Smooth muscle cell (in vitro differentiated cells): Measurements from ENCODE around the gene UBAC2. TPM values are rescaled to one million over a fixed set of nuclear protein-coding genes. Genes with fewer than 3 reads are reported as not detected.
A peak's percentile ranks its signal among the peaks of the same experiment; 100 is the strongest.

Source experiments
- DNase-seq: peaks from one replicate; lab custom pipeline; 2025; ENCODE audit not compliant: unreplicated experiment; lab: John Stamatoyannopoulos, UW
- H2AFZ ChIP-seq: fragments of 200-600 bp; sonication (generic); 2 replicates; pipeline ENCODE4 v1.6.0; 2016; ENCODE audit warnings: antibody characterized with exemption, low read depth, mild to moderate bottlenecking
- H3F3A ChIP-seq: fragments of 200-600 bp; sonication (generic); 2 replicates; pipeline ENCODE4 v1.6.0; 2017; ENCODE audit warnings: antibody characterized with exemption, low read depth
- H3K27ac ChIP-seq: fragments of 200-600 bp; sonication (generic); 2 replicates; pipeline ENCODE4 v1.5.1; 2016; ENCODE audit warnings: low read depth, mild to moderate bottlenecking
- H3K27me3 ChIP-seq: fragments of 200-600 bp; sonication (generic); 2 replicates; pipeline ENCODE4 v1.6.1; 2016; ENCODE audit warnings: low read depth, mild to moderate bottlenecking
- H3K36me3 ChIP-seq: fragments of 200-600 bp; sonication (generic); 2 replicates; pipeline ENCODE4 v1.5.1; 2016; ENCODE audit warnings: low read depth
- H3K4me1 ChIP-seq: fragments of 200-600 bp; sonication (generic); 2 replicates; pipeline ENCODE4 v1.5.1; 2016; ENCODE audit warnings: low read depth
- H3K4me2 ChIP-seq: fragments of 200-600 bp; sonication (generic); 2 replicates; pipeline ENCODE4 v1.6.0; 2016; ENCODE audit warnings: mild to moderate bottlenecking
- H3K4me3 ChIP-seq: fragments of 200-600 bp; sonication (generic); 2 replicates; pipeline ENCODE4 v1.5.1; 2016; ENCODE audit warnings: mild to moderate bottlenecking
- H3K79me2 ChIP-seq: fragments of 200-600 bp; sonication (generic); 2 replicates; pipeline ENCODE4 v1.6.0; 2016; ENCODE audit warnings: low read depth, mild to moderate bottlenecking
- H3K9ac ChIP-seq: fragments of 200-600 bp; sonication (generic); 2 replicates; pipeline ENCODE4 v1.6.0; 2016; ENCODE audit warnings: low read depth
- H3K9me3 ChIP-seq: fragments of 200-600 bp; sonication (generic); replicated peaks from 2 replicates; pipeline ENCODE4 v1.5.1; 2016; ENCODE audit warnings: low read depth
- H4K20me1 ChIP-seq: fragments of 200-600 bp; sonication (generic); 2 replicates; pipeline ENCODE4 v1.6.0; 2016; ENCODE audit warnings: low read depth
- WGBS: methylation state at CpG from one replicate; pipeline ENCODE4 v1.1.7; 2016; ENCODE audit warnings: low lambda C conversion rate; 5-methylcytosine and 5-hydroxymethylcytosine counted together
- polyA plus RNA-seq: library from polyadenylated mRNA; unstranded; fragments of >200 nt; fragmentation: Nextera tagmentation; extraction: Ambion mirVana; gene quantifications from 2 replicates; pipeline ENCODE4 v1.2.1, GENCODE V29; 2016
- total RNA-seq: library from RNA; depleted of rRNA; stranded (reverse); fragments of >200 nt; gene quantifications from 2 replicates; pipeline ENCODE4 v1.2.3, GENCODE V29; 2014
- TF ChIP-seq, protein P1 (sequence below): fragments of 200-600 bp; sonication (generic); IDR thresholded peaks from 2 replicates; pipeline ENCODE4 v1.5.1; 2017; ENCODE audit warnings: borderline replicate concordance, mild to moderate bottlenecking, antibody characterized with exemption; ENCODE audit not compliant: insufficient read depth, poor library complexity, severe bottlenecking

Gene UBAC2
- total and polyA plus RNA-seq, 2 experiments from 2014 or later, result 58.4 to 74.0 TPM

DNA sequence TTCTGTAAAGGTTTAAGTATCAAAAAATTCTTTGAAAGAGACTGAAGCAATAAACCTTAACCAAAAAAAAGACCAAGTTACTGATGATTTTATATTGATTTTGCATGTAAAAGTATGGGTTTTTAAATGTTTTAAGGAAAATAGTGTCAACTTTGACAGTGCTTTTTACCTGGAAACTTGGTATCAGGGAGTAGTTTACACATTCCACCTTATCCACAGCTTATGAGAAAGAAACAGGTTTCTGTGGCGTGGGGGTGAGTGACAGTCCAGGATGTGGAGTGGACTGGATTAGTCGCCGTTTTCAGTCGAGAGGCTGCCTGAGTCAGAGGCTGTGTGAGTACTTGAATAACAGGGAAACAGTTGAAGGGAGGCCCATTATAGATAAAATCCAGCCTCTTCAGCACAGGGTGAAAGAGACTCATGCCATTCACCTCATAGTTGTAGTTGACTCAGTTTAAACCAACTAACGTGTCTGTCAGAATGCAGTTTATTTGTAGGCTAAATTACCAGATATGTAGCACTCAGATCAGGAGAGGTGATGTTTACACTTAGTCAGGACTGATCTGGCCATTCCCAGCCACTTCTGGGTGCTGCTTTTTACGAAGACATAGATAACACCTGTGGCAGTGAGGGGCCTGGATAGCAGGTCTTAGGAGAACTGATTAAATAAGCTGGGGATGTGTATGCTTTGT is 107.1 kb downstream of the UBAC2 start:
- no peak overlapping the region for H2AFZ ChIP-seq
- H3K4me2 ChIP-seq, result peak overlapping the region; percentile 75
- DNase-seq, result no peak
- peaks cover 33% of the 10 kb centered on the region for H3K4me1 ChIP-seq
- 3% methylated on average over 6 of the region's 6 CpGs for WGBS
- peaks cover 25% of the 10 kb centered on the region for H3F3A ChIP-seq
- TF ChIP-seq, protein P1, sequence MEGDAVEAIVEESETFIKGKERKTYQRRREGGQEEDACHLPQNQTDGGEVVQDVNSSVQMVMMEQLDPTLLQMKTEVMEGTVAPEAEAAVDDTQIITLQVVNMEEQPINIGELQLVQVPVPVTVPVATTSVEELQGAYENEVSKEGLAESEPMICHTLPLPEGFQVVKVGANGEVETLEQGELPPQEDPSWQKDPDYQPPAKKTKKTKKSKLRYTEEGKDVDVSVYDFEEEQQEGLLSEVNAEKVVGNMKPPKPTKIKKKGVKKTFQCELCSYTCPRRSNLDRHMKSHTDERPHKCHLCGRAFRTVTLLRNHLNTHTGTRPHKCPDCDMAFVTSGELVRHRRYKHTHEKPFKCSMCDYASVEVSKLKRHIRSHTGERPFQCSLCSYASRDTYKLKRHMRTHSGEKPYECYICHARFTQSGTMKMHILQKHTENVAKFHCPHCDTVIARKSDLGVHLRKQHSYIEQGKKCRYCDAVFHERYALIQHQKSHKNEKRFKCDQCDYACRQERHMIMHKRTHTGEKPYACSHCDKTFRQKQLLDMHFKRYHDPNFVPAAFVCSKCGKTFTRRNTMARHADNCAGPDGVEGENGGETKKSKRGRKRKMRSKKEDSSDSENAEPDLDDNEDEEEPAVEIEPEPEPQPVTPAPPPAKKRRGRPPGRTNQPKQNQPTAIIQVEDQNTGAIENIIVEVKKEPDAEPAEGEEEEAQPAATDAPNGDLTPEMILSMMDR, result no peak
- no peaks in the 10 kb centered on the region for H3K27me3 ChIP-seq
- peaks cover 36% of the 10 kb centered on the region for H3K79me2 ChIP-seq
- peak overlapping the region; percentile 41 for H3K4me3 ChIP-seq
- peak overlapping the region; percentile 97 for H3K27ac ChIP-seq
- H3K36me3 ChIP-seq, result no peaks in the 10 kb centered on the region
- no peaks in the 10 kb centered on the region for H3K9me3 ChIP-seq
- peaks cover 1% of the 10 kb centered on the region for H4K20me1 ChIP-seq
- H3K9ac ChIP-seq, result peak overlapping the region; percentile 86

DNA sequence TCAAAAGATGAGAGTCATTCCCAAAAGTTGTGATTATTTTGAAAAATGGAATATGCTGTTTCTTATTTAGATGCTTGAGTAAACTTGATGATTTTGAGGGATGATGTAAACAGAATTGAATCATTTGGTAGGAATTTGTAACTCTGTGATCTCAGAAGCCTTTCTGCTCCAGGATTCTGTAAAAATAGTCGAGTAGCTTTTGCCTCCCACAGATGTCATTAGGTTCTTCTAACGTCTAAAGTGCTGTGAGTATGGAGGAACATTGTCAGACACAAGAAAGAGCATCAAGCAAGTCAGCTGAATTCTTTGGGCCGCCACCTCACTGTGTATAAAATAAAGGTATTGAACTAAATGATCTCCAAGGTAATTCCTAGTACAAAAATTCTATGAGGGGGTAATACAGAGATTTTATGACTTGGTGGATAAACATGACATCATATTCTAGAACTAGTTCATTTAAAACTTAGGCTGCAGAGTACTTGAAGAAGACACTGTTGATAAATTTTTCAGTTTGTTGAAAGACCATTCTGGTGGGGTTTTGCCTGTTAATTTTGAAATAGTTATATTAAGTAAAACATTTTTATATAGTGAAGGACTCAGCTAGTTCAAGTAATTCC is 107.9 kb downstream of the UBAC2 start:
- no peaks in the 10 kb centered on the region for H3K9me3 ChIP-seq
- H3K4me1 ChIP-seq, result peaks cover 33% of the 10 kb centered on the region
- WGBS, result 23% methylated on average over 3 of the region's 3 CpGs
- H3K9ac ChIP-seq, result peak overlapping the region; percentile 86
- no peak for DNase-seq
- TF ChIP-seq, protein P1, result no peak
- peak overlapping the region; percentile 75 for H3K4me2 ChIP-seq
- peaks cover 33% of the 10 kb centered on the region for H3K79me2 ChIP-seq
- H3K27ac ChIP-seq, result peak overlapping the region; percentile 97
- H3F3A ChIP-seq, result peaks cover 25% of the 10 kb centered on the region
- no peaks in the 10 kb centered on the region for H3K27me3 ChIP-seq
- H4K20me1 ChIP-seq, result no peaks in the 10 kb centered on the region
- H3K4me3 ChIP-seq, result no peak overlapping the region
- no peak overlapping the region for H2AFZ ChIP-seq
- H3K36me3 ChIP-seq, result no peaks in the 10 kb centered on the region

DNA sequence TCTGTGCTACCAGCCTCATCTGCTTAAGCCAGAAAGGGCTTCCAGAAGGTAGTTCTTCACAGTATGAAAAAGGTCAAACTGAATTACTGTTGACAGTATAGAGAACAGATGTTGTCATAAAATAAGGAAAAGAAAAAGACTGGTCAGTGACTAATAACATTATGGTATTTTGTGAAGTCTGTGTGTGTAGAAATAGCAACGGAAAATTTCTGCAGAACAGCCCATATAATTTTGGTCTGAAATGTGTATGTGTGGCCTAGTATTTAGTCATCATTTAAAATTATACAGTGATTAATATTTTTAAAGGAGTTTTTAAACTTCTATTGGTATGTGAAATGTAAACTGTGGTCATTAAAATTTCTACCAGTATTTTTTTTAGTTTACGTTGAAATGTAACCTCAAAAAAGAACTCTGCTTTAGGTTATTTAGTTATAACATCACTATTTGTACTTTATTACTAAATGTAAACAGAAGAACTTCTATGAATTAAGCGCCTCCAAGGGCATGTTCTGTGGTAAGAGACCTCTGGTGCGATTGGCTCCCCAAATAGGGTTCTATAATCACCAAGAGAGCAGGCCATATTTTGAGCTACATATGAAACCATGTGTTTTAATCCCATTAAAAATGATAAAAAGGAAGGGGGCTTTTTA is 109.9 kb downstream of the UBAC2 start:
- Histone ChIP-seq H3K4me2 (peak overlapping the region; percentile 62), H3K36me3 (no peaks in the 10 kb centered on the region), H2AFZ (no peak overlapping the region), H3K79me2 (peaks cover 23% of the 10 kb centered on the region), H3K27ac (peak overlapping the region; percentile 97), H4K20me1 (no peaks in the 10 kb centered on the region), H3K9ac (peak overlapping the region; percentile 78), H3K27me3 (no peaks in the 10 kb centered on the region), H3K4me1 (peaks cover 33% of the 10 kb centered on the region), H3K9me3 (no peaks in the 10 kb centered on the region), H3K4me3 (no peak overlapping the region), H3F3A (peaks cover 25% of the 10 kb centered on the region)
- WGBS, result 27% methylated on average over 4 of the region's 4 CpGs
- TF ChIP-seq, protein P1, result no peak
- DNase-seq, result no peak
